ENCODE data around the gene SMTNL2. TPM values are rescaled to one million over a fixed set of nuclear protein-coding genes. Genes with fewer than 3 reads are reported as not detected.

SMTNL2 gene
- total and polyA plus RNA-seq, 2 experiments from 2014 or later = 41.5 to 106 TPM

DNA sequence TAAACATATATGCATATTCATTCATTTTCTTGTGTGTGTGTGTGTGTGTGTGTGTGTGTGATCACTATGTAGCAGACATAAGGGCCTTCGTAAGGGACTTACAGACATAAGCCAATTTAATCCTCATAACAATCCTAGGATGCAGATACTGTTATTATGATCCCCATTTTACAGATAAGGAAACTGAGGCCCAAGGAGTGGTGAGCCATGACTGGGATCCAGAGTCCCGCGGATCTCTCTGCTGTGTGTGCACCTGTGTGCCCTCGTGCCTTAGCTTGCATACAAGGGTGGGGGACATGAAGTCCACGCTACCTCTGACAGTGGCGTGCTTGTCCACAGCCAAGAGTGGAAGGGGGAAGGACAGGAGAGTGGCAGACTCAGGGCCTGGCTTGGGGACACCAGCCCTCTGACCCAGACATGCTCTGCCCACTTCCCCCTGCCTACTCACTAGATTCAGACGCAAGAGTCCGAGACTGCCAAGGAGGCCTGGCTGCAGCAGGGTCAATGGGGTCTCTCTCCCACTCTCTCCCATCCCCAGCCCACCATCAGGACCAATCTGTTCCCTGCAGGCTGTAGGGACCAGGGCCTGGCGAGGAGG lies 9.8 kb upstream of the SMTNL2 start:
- Histone ChIP-seq H2AFZ (no peak overlapping the region), H3K36me3 (replicated peaks; ENCODE audit: insufficient read depth, low read depth) (no peaks in the 10 kb centered on the region), H3K9me2 (replicated peaks; ENCODE audit: insufficient read depth) (no peaks in the 10 kb centered on the region), H3K9me3 (ENCODE audit: low read depth) (no peaks in the 10 kb centered on the region), H3K4me3 (no peak overlapping the region), H3K4me1 (ENCODE audit: insufficient read depth) (peaks cover 23% of the 10 kb centered on the region), H4K20me1 (ENCODE audit: insufficient read depth, poor library complexity, severe bottlenecking) (no peaks in the 10 kb centered on the region), H3K79me2 (no peaks in the 10 kb centered on the region), H3K4me2 (no peak overlapping the region), H3K27me3 (no peaks in the 10 kb centered on the region), H3K27ac (no peak overlapping the region)
- TF ChIP-seq, protein P1, sequence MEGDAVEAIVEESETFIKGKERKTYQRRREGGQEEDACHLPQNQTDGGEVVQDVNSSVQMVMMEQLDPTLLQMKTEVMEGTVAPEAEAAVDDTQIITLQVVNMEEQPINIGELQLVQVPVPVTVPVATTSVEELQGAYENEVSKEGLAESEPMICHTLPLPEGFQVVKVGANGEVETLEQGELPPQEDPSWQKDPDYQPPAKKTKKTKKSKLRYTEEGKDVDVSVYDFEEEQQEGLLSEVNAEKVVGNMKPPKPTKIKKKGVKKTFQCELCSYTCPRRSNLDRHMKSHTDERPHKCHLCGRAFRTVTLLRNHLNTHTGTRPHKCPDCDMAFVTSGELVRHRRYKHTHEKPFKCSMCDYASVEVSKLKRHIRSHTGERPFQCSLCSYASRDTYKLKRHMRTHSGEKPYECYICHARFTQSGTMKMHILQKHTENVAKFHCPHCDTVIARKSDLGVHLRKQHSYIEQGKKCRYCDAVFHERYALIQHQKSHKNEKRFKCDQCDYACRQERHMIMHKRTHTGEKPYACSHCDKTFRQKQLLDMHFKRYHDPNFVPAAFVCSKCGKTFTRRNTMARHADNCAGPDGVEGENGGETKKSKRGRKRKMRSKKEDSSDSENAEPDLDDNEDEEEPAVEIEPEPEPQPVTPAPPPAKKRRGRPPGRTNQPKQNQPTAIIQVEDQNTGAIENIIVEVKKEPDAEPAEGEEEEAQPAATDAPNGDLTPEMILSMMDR (IDR thresholded peaks at IDR 0.05; ENCODE audit: poor library complexity) = no peak
- no peak for TF ChIP-seq EZH2 (IDR thresholded peaks at IDR 0.05; ENCODE audit: borderline replicate concordance)
- DNase-seq (ENCODE audit: low spot score) = no peak
- whole genome bisulfite sequencing (ENCODE audit: low lambda C conversion rate, missing lambda C conversion rate) = 94% methylated on average over 9 of the region's 9 CpGs

DNA sequence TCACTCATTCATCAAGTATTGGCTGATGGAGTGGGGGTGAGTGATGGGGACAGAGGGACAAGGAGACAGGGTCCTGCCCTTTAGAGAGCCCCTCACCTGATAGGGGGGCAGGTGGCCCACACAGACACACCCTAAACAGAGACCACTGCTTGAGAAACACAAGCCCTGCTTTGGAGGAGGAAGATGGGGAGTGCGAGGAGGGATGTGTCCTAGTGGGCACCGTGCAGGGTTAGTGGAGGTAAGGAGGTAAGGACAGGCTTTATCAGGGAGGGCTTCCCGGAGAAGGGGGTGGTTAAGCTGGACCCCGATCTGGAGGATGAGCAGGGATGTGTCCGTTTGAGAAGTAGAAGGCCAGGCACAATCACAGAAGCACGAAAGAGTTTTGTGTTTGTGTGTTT lies 8.2 kb upstream of the SMTNL2 start:
- Histone ChIP-seq H3K36me3 (replicated peaks; ENCODE audit: insufficient read depth, low read depth) (no peaks in the 10 kb centered on the region), H3K27ac (peak overlapping the region; percentile 86), H3K4me1 (ENCODE audit: insufficient read depth) (peaks cover 23% of the 10 kb centered on the region), H2AFZ (no peak overlapping the region), H3K9me2 (replicated peaks; ENCODE audit: insufficient read depth) (no peaks in the 10 kb centered on the region), H4K20me1 (ENCODE audit: insufficient read depth, poor library complexity, severe bottlenecking) (no peaks in the 10 kb centered on the region), H3K4me2 (peak overlapping the region; percentile 57), H3K79me2 (no peaks in the 10 kb centered on the region), H3K9me3 (ENCODE audit: low read depth) (no peaks in the 10 kb centered on the region), H3K4me3 (no peak overlapping the region), H3K27me3 (no peaks in the 10 kb centered on the region)
- WGBS (ENCODE audit: low lambda C conversion rate, missing lambda C conversion rate) = 69% methylated on average over 6 of the region's 6 CpGs
- no peak for DNase-seq (ENCODE audit: low spot score)
- TF ChIP-seq, protein P1 (IDR thresholded peaks at IDR 0.05; ENCODE audit: poor library complexity) = no peak
- TF ChIP-seq EZH2 (IDR thresholded peaks at IDR 0.05; ENCODE audit: borderline replicate concordance) (no peak), EZH2phosphoT487 (IDR thresholded peaks at IDR 0.05; ENCODE audit: low read depth, severe bottlenecking, unreplicated experiment) (no peak)

DNA sequence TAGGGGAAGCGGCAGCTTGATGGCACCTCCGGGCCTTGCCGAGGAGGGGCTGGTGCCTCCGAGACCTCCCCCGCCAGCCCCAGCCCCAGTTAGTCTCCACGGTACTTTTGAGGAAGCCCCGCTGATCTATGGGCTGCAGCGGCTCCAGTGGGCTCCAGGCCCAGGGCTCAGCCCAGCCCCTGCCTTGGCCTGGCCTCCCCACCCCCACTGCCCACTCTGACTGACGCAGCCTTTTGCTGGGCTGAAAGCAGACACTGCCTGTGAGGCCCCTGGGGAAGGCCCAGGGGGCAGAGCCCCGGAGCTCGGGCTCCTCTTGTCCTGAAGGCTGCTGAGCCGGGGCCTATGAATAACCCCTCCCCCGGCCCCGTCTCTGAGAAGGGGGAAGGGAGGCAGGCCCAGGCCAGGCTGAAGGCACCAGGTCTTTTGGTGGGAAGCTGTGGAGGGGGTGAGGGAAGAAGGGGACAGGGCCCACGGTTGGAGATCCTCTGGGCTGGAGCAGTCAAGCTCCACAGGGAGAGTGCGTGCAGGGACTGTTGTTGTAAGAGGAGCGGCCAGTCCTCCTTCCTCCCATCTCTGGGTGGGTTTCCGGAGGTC lies 7.5 kb upstream of the SMTNL2 start:
- 31% methylated on average over 10 of the region's 18 CpGs for WGBS (ENCODE audit: low lambda C conversion rate, missing lambda C conversion rate)
- H3K79me2 ChIP-seq = no peaks in the 10 kb centered on the region
- no peak for TF ChIP-seq EZH2 (IDR thresholded peaks at IDR 0.05; ENCODE audit: borderline replicate concordance)
- TF ChIP-seq, protein P1 (IDR thresholded peaks at IDR 0.05; ENCODE audit: poor library complexity) = no peak
- TF ChIP-seq EZH2phosphoT487 (IDR thresholded peaks at IDR 0.05; ENCODE audit: low read depth, severe bottlenecking, unreplicated experiment) = no peak
- H3K36me3 ChIP-seq (replicated peaks; ENCODE audit: insufficient read depth, low read depth) = no peaks in the 10 kb centered on the region
- no peaks in the 10 kb centered on the region for H3K27me3 ChIP-seq
- H3K4me1 ChIP-seq (ENCODE audit: insufficient read depth) = peaks cover 23% of the 10 kb centered on the region
- no peaks in the 10 kb centered on the region for H4K20me1 ChIP-seq (ENCODE audit: insufficient read depth, poor library complexity, severe bottlenecking)
- H3K9me3 ChIP-seq (ENCODE audit: low read depth) = no peaks in the 10 kb centered on the region
- H2AFZ ChIP-seq = peak overlapping the region; percentile 26
- peak overlapping the region; percentile 57 for H3K4me2 ChIP-seq
- DNase-seq (ENCODE audit: low spot score) = peak; percentile 85
- H3K9me2 ChIP-seq (replicated peaks; ENCODE audit: insufficient read depth) = no peaks in the 10 kb centered on the region
- H3K4me3 ChIP-seq = no peak overlapping the region
- peak overlapping the region; percentile 86 for H3K27ac ChIP-seq
